ENCODE measurements around the gene PIANP.

DNA sequence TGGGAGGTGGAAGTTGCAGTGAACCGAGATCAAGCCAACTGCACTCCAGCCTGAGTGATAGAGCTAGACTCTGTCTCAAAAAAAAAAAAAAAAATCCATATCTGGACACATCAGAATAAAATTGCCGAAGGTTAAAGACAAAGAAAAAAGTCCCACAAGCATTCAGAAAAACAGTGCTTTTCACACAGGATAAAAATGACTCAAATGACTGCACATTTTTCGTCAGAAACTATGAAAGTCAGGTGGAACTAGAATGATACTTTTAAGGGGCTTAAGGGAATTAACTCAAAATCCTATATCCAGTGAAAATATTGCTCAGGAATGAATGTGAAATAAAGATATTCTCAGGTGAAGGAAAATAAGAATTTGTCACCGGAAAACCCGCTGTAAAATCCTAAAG lies 36.1 kb upstream of the PIANP start:
- TF ChIP-seq, protein P1, sequence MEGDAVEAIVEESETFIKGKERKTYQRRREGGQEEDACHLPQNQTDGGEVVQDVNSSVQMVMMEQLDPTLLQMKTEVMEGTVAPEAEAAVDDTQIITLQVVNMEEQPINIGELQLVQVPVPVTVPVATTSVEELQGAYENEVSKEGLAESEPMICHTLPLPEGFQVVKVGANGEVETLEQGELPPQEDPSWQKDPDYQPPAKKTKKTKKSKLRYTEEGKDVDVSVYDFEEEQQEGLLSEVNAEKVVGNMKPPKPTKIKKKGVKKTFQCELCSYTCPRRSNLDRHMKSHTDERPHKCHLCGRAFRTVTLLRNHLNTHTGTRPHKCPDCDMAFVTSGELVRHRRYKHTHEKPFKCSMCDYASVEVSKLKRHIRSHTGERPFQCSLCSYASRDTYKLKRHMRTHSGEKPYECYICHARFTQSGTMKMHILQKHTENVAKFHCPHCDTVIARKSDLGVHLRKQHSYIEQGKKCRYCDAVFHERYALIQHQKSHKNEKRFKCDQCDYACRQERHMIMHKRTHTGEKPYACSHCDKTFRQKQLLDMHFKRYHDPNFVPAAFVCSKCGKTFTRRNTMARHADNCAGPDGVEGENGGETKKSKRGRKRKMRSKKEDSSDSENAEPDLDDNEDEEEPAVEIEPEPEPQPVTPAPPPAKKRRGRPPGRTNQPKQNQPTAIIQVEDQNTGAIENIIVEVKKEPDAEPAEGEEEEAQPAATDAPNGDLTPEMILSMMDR (IDR thresholded peaks at IDR 0.05), result no peak
- TF ChIP-seq POLR2A (IDR thresholded peaks at IDR 0.05), result no peak
